ENCODE results near the gene AVPR2.

DNA sequence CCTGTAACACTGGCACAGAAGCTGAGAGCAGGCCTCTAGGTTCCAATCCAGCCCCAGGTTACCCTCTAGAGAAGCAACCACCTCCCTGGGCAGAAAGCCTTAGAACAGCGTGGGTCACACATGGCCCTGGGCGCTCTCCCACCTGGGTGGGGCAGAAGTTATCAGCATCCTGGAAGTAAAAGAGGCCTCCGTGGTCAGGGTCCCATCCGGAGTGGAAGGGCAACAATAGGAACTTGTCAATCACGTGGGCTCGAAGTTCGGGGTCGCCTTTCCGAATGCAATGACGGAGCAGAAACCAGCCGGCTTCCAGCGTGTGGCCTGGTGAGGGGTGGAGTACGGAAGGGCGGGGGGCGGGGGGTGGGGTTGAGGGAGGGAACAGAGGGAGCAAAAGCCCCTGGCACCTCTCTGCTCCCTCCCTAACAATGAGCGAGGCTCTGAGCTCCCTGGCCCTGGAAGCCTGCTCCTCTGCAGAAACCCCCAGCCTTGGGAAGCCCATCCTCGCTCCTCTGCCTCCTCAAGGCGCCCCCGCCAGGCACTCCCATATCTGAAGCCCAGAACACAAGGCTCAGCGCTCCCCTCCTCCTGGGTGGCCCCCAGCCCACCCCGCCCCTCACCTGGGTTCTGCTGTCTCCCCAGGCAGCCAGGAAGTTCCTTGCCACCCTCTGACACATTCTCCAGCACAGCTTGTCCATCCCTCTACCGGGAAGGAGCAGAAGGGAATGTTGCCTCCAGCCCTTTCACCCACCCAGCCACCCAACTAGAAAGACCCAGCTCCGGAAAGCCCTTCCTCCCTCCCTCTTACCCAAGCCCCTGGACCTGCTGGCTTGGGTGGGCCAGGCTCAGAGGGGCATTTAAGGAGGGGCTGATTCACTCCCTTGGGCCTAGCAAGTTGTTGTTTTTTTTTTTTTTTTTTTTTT, 37.1 kb downstream of the AVPR2 start:
- TF ChIP-seq POLR2A (IDR thresholded peaks at IDR 0.05; ENCODE audit: low read length) (no peak), GATA1 (IDR thresholded peaks at IDR 0.05; ENCODE audit: low read depth, low read length) (no peak)
